Peyer's patch (tissue), 4 donors: ENCODE results near the gene SCYGR6.

ENCODE experiments used
- POLR2A ChIP-seq, 2 donors: fragments of 450-650 bp; IDR thresholded peaks; one replicate each; pipeline ENCODE4 v1.5.1; 2017; ENCODE audit warnings: antibody characterized with exemption in 2 of 2, mild to moderate bottlenecking in 2 of 2, moderate library complexity in 2 of 2
- TF ChIP-seq, protein P1 (sequence below), 6 experiments: fragments of 450-650 bp in 4 of 6; fragments of 200-600 bp in 2 of 6; sonication (generic) in 1 of 6; IDR thresholded peaks; one replicate each; pipeline ENCODE4 v1.5.1; 2017 to 2019; ENCODE audit warnings: antibody characterized with exemption in 6 of 6, mild to moderate bottlenecking in 3 of 6, moderate library complexity in 1 of 6

- TF ChIP-seq, protein P1, sequence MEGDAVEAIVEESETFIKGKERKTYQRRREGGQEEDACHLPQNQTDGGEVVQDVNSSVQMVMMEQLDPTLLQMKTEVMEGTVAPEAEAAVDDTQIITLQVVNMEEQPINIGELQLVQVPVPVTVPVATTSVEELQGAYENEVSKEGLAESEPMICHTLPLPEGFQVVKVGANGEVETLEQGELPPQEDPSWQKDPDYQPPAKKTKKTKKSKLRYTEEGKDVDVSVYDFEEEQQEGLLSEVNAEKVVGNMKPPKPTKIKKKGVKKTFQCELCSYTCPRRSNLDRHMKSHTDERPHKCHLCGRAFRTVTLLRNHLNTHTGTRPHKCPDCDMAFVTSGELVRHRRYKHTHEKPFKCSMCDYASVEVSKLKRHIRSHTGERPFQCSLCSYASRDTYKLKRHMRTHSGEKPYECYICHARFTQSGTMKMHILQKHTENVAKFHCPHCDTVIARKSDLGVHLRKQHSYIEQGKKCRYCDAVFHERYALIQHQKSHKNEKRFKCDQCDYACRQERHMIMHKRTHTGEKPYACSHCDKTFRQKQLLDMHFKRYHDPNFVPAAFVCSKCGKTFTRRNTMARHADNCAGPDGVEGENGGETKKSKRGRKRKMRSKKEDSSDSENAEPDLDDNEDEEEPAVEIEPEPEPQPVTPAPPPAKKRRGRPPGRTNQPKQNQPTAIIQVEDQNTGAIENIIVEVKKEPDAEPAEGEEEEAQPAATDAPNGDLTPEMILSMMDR (IDR thresholded peaks at IDR 0.05) = no peak
- TF ChIP-seq POLR2A (IDR thresholded peaks at IDR 0.05) = no peak
These were observed 21.0 kb upstream of the SCYGR6 start, which contains the start of gene SCYGR8 for GRCh38 chr2:227745594-227745993.
